Right kidney (tissue), 9 donors: ENCODE measurements around the gene TMBIM6.
"Not testable (repeated sequence)": the region's sequence is repeated elsewhere in the genome, so short reads cannot be mapped to it uniquely, and the experiment has no call there.

Experiments
- DNase-seq: peaks from one replicate; pipeline ENCODE4 v3.0.0-alpha.2; 2016
- long read RNA-seq, 8 donors: transcript quantifications; one replicate each; lab custom pipeline, GENCODE V29; 2026

The TMBIM6 gene
- long read RNA-seq, donor 1, transcript TMBIM6-202 (9 exons, 2,598 nt): minor isoform, 8 of 232 reads
- long read RNA-seq, donor 1, transcript TMBIM6-219 (3 exons, 484 nt): minor isoform, 5 of 232 reads
- long read RNA-seq, donor 1, transcript TMBIM6-201 (10 exons, 2,836 nt): major isoform, 164 of 232 reads
- long read RNA-seq, donor 1, transcript TMBIM6-209 (8 exons, 2,494 nt): minor isoform, 5 of 232 reads
- long read RNA-seq, donor 1, partial matches to known transcripts: 48 of 232 reads
- long read RNA-seq, donor 1, other reads (novel, unspliced or antisense): 0 of 232 reads
- long read RNA-seq, donor 2, transcript TMBIM6-219 (3 exons, 484 nt): minor isoform, 6 of 451 reads
- long read RNA-seq, donor 2, transcript TMBIM6-201 (10 exons, 2,836 nt): major isoform, 60 of 451 reads
- long read RNA-seq, donor 2, partial matches to known transcripts: 376 of 451 reads
- long read RNA-seq, donor 2, other reads (novel, unspliced or antisense): 0 of 451 reads
- long read RNA-seq, donor 3, transcript TMBIM6-201 (10 exons, 2,836 nt): major isoform, 75 of 118 reads
- long read RNA-seq, donor 3, transcript TMBIM6-209 (8 exons, 2,494 nt): minor isoform, 7 of 118 reads
- long read RNA-seq, donor 3, transcript TMBIM6-202 (9 exons, 2,598 nt): minor isoform, 5 of 118 reads
- long read RNA-seq, donor 3, transcript TMBIM6-219 (3 exons, 484 nt): minor isoform, 5 of 118 reads
- long read RNA-seq, donor 3, partial matches to known transcripts: 22 of 118 reads
- long read RNA-seq, donor 3, other reads (novel, unspliced or antisense): 0 of 118 reads
- long read RNA-seq, donor 4, transcript TMBIM6-219 (3 exons, 484 nt): minor isoform, 6 of 219 reads
- long read RNA-seq, donor 4, transcript TMBIM6-201 (10 exons, 2,836 nt): major isoform, 143 of 219 reads
- long read RNA-seq, donor 4, transcript TMBIM6-202 (9 exons, 2,598 nt): minor isoform, 8 of 219 reads
- long read RNA-seq, donor 4, transcript TMBIM6-209 (8 exons, 2,494 nt): minor isoform, 9 of 219 reads
- long read RNA-seq, donor 4, partial matches to known transcripts: 48 of 219 reads
- long read RNA-seq, donor 4, other reads (novel, unspliced or antisense): 0 of 219 reads
- long read RNA-seq, donor 5, transcript TMBIM6-219 (3 exons, 484 nt): minor isoform, 7 of 634 reads
- long read RNA-seq, donor 5, transcript TMBIM6-201 (10 exons, 2,836 nt): major isoform, 132 of 634 reads
- long read RNA-seq, donor 5, transcript TMBIM6-202 (9 exons, 2,598 nt): minor isoform, 7 of 634 reads
- long read RNA-seq, donor 5, partial matches to known transcripts: 484 of 634 reads
- long read RNA-seq, donor 5, other reads (novel, unspliced or antisense): 0 of 634 reads
- long read RNA-seq, donor 6, transcript TMBIM6-219 (3 exons, 484 nt): minor isoform, 7 of 189 reads
- long read RNA-seq, donor 6, transcript TMBIM6-209 (8 exons, 2,494 nt): minor isoform, 8 of 189 reads
- long read RNA-seq, donor 6, transcript TMBIM6-202 (9 exons, 2,598 nt): minor isoform, 16 of 189 reads
- long read RNA-seq, donor 6, transcript TMBIM6-201 (10 exons, 2,836 nt): major isoform, 87 of 189 reads
- long read RNA-seq, donor 6, partial matches to known transcripts: 70 of 189 reads
- long read RNA-seq, donor 6, other reads (novel, unspliced or antisense): 0 of 189 reads
- long read RNA-seq, donor 7, transcript TMBIM6-209 (8 exons, 2,494 nt): minor isoform, 5 of 260 reads
- long read RNA-seq, donor 7, transcript TMBIM6-202 (9 exons, 2,598 nt): minor isoform, 16 of 260 reads
- long read RNA-seq, donor 7, transcript TMBIM6-201 (10 exons, 2,836 nt): major isoform, 145 of 260 reads
- long read RNA-seq, donor 7, transcript TMBIM6-219 (3 exons, 484 nt): minor isoform, 7 of 260 reads
- long read RNA-seq, donor 7, partial matches to known transcripts: 78 of 260 reads
- long read RNA-seq, donor 7, other reads (novel, unspliced or antisense): 8 of 260 reads
- long read RNA-seq, donor 8, transcript TMBIM6-219 (3 exons, 484 nt): minor isoform, 5 of 197 reads
- long read RNA-seq, donor 8, transcript TMBIM6-202 (9 exons, 2,598 nt): minor isoform, 14 of 197 reads
- long read RNA-seq, donor 8, transcript TMBIM6-209 (8 exons, 2,494 nt): minor isoform, 10 of 197 reads
- long read RNA-seq, donor 8, transcript TMBIM6-201 (10 exons, 2,836 nt): major isoform, 131 of 197 reads
- long read RNA-seq, donor 8, partial matches to known transcripts: 33 of 197 reads
- long read RNA-seq, donor 8, other reads (novel, unspliced or antisense): 0 of 197 reads

GRCh38 chr12:49740930-49741881 lies at the start of gene TMBIM6:
TMBIM6 (plus strand) TSS chr12:49741557; CDS start chr12:49752494, 10,937 bp downstream.
- peak; percentile 96 for DNase-seq

GRCh38 chr12:49692851-49693250 lies 48.5 kb upstream of the TMBIM6 start:
- DNase-seq: no peak

GRCh38 chr12:49693931-49694444 lies 47.4 kb upstream of the TMBIM6 start:
- DNase-seq: no peak

GRCh38 chr12:49696723-49697122 lies 44.6 kb upstream of the TMBIM6 start:
- DNase-seq: no peak

GRCh38 chr12:49697808-49698207 lies 43.5 kb upstream of the TMBIM6 start:
- no peak for DNase-seq

GRCh38 chr12:49698619-49699545 lies 42.5 kb upstream of the TMBIM6 start:
- DNase-seq: peak; percentile 59

GRCh38 chr12:49702009-49702408 lies 39.3 kb upstream of the TMBIM6 start:
- no peak for DNase-seq

GRCh38 chr12:49702676-49703215 lies 38.6 kb upstream of the TMBIM6 start:
- no peak for DNase-seq

- no peak for DNase-seq
These were observed 37.7 kb upstream of the TMBIM6 start for GRCh38 chr12:49703647-49704137.

GRCh38 chr12:49705479-49706134 lies 35.8 kb upstream of the TMBIM6 start:
- DNase-seq: no peak

GRCh38 chr12:49706351-49707127 lies 34.8 kb upstream of the TMBIM6 start:
- DNase-seq: peak; percentile 76

GRCh38 chr12:49707128-49707811 lies 34.1 kb upstream of the TMBIM6 start, which contains the start of gene FMNL3:
FMNL3 (minus strand) TSS chr12:49707405; CDS start chr12:49707180, 225 bp downstream.
- peak; percentile 89 for DNase-seq

GRCh38 chr12:49707812-49708147 lies 33.6 kb upstream of the TMBIM6 start:
- no peak for DNase-seq

GRCh38 chr12:49708851-49709250 lies 32.5 kb upstream of the TMBIM6 start:
- DNase-seq: no peak

- DNase-seq: not testable (repeated sequence)
These were observed 27.4 kb upstream of the TMBIM6 start for GRCh38 chr12:49713952-49714351.
